ENCODE measurements around the gene IPMK.
"Not testable (repeated sequence)": the region's sequence is repeated elsewhere in the genome, so short reads cannot be mapped to it uniquely, and the experiment has no call there.

DNA sequence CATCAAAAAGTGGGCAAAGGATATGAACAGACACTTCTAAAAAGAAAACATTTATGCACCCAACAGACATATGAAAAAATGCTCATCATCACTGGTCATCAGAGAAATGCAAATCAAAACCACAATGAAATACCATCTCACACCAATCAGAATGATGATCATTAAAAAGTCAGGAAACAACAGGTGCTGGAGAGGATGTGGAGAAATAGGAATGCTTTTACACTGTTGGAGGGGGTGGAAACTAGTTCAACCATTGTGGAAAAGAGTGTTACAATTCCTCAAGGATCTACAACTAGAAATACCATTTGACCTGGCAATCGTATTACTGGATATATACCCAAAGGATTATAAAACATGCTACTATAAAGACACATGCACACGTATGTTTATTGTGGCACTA, 111.8 kb downstream of the IPMK start:
- TF ChIP-seq, protein P1, sequence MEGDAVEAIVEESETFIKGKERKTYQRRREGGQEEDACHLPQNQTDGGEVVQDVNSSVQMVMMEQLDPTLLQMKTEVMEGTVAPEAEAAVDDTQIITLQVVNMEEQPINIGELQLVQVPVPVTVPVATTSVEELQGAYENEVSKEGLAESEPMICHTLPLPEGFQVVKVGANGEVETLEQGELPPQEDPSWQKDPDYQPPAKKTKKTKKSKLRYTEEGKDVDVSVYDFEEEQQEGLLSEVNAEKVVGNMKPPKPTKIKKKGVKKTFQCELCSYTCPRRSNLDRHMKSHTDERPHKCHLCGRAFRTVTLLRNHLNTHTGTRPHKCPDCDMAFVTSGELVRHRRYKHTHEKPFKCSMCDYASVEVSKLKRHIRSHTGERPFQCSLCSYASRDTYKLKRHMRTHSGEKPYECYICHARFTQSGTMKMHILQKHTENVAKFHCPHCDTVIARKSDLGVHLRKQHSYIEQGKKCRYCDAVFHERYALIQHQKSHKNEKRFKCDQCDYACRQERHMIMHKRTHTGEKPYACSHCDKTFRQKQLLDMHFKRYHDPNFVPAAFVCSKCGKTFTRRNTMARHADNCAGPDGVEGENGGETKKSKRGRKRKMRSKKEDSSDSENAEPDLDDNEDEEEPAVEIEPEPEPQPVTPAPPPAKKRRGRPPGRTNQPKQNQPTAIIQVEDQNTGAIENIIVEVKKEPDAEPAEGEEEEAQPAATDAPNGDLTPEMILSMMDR (conservative IDR thresholded peaks at IDR 0.05 in 1 of 2, IDR thresholded peaks at IDR 0.05 in 1 of 2; ENCODE audit: low read depth in 1 of 2, low read length in 2 of 2): not testable (repeated sequence)
- not testable (repeated sequence) for TF ChIP-seq EZH2 (IDR thresholded peaks at IDR 0.05; ENCODE audit: low read length, missing control alignments)
